Measurements from ENCODE around the gene BBOX1.
"Not testable (repeated sequence)": the region's sequence is repeated elsewhere in the genome, so short reads cannot be mapped to it uniquely, and the experiment has no call there.

The BBOX1 gene

GRCh38 chr11:27122001-27122400, 81.4 kb downstream of the BBOX1 start:
- DNase-seq (ENCODE audit: low read depth in 1 of 2, low spot score in 1 of 2), result no peak

- no peak for DNase-seq (ENCODE audit: low read depth in 1 of 2, low spot score in 1 of 2)
Observed at GRCh38 chr11:27124514-27125264, 84.1 kb downstream of the BBOX1 start.

GRCh38 chr11:27129686-27130085, 89.1 kb downstream of the BBOX1 start:
- no peak for DNase-seq (ENCODE audit: low read depth in 1 of 2, low spot score in 1 of 2)

- DNase-seq (ENCODE audit: low read depth in 1 of 2, low spot score in 1 of 2), result no peak
Observed at GRCh38 chr11:27130806-27131205, 90.2 kb downstream of the BBOX1 start.

- not testable (repeated sequence) for DNase-seq (ENCODE audit: low read depth in 1 of 2, low spot score in 1 of 2)
Observed at GRCh38 chr11:27135924-27136329, 95.3 kb downstream of the BBOX1 start.

- DNase-seq (ENCODE audit: low read depth in 1 of 2, low spot score in 1 of 2), result no peak
Observed at GRCh38 chr11:27138716-27139115, 98.1 kb downstream of the BBOX1 start.

GRCh38 chr11:27139742-27140367, 99.2 kb downstream of the BBOX1 start:
- DNase-seq (ENCODE audit: low read depth in 1 of 2, low spot score in 1 of 2), result no peak

GRCh38 chr11:27141576-27141975, 101.0 kb downstream of the BBOX1 start:
- no peak for DNase-seq (ENCODE audit: low read depth in 1 of 2, low spot score in 1 of 2)

GRCh38 chr11:27147916-27148315, 107.3 kb downstream of the BBOX1 start:
- no peak for DNase-seq (ENCODE audit: low read depth in 1 of 2, low spot score in 1 of 2)

- DNase-seq (ENCODE audit: low read depth in 1 of 2, low spot score in 1 of 2), result no peak
Observed at GRCh38 chr11:27148506-27148905, 107.9 kb downstream of the BBOX1 start.

- no peak for DNase-seq (ENCODE audit: low read depth in 1 of 2, low spot score in 1 of 2)
Observed at GRCh38 chr11:27150098-27150497, 109.5 kb downstream of the BBOX1 start.

- DNase-seq (ENCODE audit: low read depth in 1 of 2, low spot score in 1 of 2), result no peak
Observed at GRCh38 chr11:27153136-27153535, 112.5 kb downstream of the BBOX1 start.

GRCh38 chr11:27158456-27159334, 118.1 kb downstream of the BBOX1 start:
- DNase-seq (ENCODE audit: low read depth in 1 of 2, low spot score in 1 of 2), result no peak

GRCh38 chr11:27159335-27159679, 118.7 kb downstream of the BBOX1 start:
- DNase-seq (ENCODE audit: low read depth in 1 of 2, low spot score in 1 of 2), result no peak

- DNase-seq (ENCODE audit: low read depth in 1 of 2, low spot score in 1 of 2), result no peak
Observed at GRCh38 chr11:27161071-27161470, 120.5 kb downstream of the BBOX1 start.

- DNase-seq (ENCODE audit: low read depth in 1 of 2, low spot score in 1 of 2), result no peak
Observed at GRCh38 chr11:27162237-27162636, 121.6 kb downstream of the BBOX1 start.

GRCh38 chr11:27166130-27166529, 125.5 kb downstream of the BBOX1 start:
- no peak for DNase-seq (ENCODE audit: low read depth in 1 of 2, low spot score in 1 of 2)

- no peak for DNase-seq (ENCODE audit: low read depth in 1 of 2, low spot score in 1 of 2)
Observed at GRCh38 chr11:27171376-27171958, 130.9 kb downstream of the BBOX1 start.

GRCh38 chr11:27173545-27173944, 132.9 kb downstream of the BBOX1 start:
- DNase-seq (ENCODE audit: low read depth in 1 of 2, low spot score in 1 of 2), result no peak

- DNase-seq (ENCODE audit: low read depth in 1 of 2, low spot score in 1 of 2), result no peak
Observed at GRCh38 chr11:27174021-27174420, 133.4 kb downstream of the BBOX1 start.

- no peak for DNase-seq (ENCODE audit: low read depth in 1 of 2, low spot score in 1 of 2)
Observed at GRCh38 chr11:27174672-27175210, 134.1 kb downstream of the BBOX1 start.
